NB4 (cell line): Measurements from ENCODE around the gene SLU7.

Experiments
- POLR2A ChIP-seq: IDR thresholded peaks from 2 replicates; pipeline ENCODE4 v1.6.1; 2011; ENCODE audit warnings: mild to moderate bottlenecking; ENCODE audit not compliant: insufficient read length; ENCODE audit errors: extremely low read depth
- TF ChIP-seq, protein P1 (sequence below): IDR thresholded peaks from one replicate; pipeline ENCODE4 v1.5.1; 2012; ENCODE audit warnings: low read depth, low read length
- TF ChIP-seq, protein P2 (sequence below): IDR thresholded peaks from 2 replicates; pipeline ENCODE4 v1.6.1; 2011; ENCODE audit warnings: low read depth, low read length

DNA sequence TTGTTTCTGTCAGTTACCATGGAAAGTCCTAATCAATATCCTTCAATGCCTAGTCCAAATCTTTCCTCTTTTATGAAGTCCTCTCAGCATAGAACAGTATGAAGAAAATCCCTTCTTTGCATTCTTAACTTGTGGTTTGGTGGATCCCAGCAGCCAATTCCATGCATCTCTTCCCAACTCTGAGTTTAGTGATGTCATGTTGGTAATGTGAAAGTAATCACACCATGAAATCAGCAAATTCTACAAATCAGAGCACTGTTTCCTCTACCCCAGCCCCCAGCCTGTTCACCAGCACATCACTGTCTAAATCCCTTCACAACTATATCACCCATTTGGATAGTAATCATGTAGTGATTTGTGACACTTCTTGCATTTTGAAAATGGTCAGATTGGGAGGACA lies 43.7 kb downstream of the SLU7 start:
- TF ChIP-seq, protein P1, sequence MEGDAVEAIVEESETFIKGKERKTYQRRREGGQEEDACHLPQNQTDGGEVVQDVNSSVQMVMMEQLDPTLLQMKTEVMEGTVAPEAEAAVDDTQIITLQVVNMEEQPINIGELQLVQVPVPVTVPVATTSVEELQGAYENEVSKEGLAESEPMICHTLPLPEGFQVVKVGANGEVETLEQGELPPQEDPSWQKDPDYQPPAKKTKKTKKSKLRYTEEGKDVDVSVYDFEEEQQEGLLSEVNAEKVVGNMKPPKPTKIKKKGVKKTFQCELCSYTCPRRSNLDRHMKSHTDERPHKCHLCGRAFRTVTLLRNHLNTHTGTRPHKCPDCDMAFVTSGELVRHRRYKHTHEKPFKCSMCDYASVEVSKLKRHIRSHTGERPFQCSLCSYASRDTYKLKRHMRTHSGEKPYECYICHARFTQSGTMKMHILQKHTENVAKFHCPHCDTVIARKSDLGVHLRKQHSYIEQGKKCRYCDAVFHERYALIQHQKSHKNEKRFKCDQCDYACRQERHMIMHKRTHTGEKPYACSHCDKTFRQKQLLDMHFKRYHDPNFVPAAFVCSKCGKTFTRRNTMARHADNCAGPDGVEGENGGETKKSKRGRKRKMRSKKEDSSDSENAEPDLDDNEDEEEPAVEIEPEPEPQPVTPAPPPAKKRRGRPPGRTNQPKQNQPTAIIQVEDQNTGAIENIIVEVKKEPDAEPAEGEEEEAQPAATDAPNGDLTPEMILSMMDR = no peak
- TF ChIP-seq, protein P2, sequence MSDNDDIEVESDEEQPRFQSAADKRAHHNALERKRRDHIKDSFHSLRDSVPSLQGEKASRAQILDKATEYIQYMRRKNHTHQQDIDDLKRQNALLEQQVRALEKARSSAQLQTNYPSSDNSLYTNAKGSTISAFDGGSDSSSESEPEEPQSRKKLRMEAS = no peak
- TF ChIP-seq POLR2A = no peak
